Measurements from ENCODE around the gene ADARB2. TPM values are rescaled to one million over a fixed set of nuclear protein-coding genes. Genes with fewer than 3 reads are reported as not detected.
"Not testable (repeated sequence)": the region's sequence is repeated elsewhere in the genome, so short reads cannot be mapped to it uniquely, and the experiment has no call there.

ADARB2 gene
- total RNA-seq, 3 donors from 2014 or later = 0.31 to 4.2 TPM; not detected in 1

DNA sequence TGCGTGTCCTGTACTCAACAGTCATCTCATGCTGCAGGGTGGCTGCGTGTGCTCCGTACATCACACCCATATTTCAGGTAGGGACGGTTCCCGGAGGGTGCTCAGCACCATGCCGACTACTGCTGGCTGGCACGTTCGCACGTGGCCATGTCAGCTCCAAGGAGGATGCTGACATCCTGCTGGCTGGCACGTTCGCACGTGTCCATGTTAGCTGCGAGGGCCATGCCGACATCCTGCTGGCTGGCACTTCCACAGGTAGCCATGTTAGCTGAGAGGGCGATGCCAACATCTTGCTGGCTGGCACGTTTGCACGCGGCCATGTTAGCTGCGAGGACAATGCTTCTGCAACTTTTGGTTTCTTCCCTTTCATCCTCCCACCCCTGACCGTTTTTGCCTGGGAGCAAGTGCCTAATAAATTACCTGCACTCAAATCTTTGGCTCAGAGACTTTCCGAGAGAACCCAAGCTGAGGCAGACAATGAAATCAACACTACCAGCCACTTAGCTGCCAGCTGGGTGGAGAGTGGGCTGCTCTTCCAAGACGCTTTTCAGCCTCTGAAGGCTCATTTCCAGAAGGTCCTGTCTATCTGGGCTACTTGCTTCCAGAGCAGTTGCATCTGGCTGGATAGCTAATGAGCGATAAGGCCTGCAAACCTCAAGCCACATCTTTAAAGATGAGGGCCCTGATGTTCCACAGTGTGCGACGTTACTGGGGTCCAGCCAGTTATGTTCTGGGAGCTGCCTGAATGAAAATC is 576.6 kb downstream of the ADARB2 start:
- Histone ChIP-seq H3K4me3 (no peak overlapping the region), H3K36me3 (ENCODE audit: low read depth) (no peaks in the 10 kb centered on the region), H3K4me1 (ENCODE audit: low read depth) (no peaks in the 10 kb centered on the region), H3K9me3 (no peaks in the 10 kb centered on the region)
- ATAC-seq (no peak), DNase-seq (no peak)
- TF ChIP-seq, protein P1, sequence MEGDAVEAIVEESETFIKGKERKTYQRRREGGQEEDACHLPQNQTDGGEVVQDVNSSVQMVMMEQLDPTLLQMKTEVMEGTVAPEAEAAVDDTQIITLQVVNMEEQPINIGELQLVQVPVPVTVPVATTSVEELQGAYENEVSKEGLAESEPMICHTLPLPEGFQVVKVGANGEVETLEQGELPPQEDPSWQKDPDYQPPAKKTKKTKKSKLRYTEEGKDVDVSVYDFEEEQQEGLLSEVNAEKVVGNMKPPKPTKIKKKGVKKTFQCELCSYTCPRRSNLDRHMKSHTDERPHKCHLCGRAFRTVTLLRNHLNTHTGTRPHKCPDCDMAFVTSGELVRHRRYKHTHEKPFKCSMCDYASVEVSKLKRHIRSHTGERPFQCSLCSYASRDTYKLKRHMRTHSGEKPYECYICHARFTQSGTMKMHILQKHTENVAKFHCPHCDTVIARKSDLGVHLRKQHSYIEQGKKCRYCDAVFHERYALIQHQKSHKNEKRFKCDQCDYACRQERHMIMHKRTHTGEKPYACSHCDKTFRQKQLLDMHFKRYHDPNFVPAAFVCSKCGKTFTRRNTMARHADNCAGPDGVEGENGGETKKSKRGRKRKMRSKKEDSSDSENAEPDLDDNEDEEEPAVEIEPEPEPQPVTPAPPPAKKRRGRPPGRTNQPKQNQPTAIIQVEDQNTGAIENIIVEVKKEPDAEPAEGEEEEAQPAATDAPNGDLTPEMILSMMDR (IDR thresholded peaks at IDR 0.05) = no peak
- intact Hi-C loops (cut with DNase I, micrococcal nuclease) = no loop called here

DNA sequence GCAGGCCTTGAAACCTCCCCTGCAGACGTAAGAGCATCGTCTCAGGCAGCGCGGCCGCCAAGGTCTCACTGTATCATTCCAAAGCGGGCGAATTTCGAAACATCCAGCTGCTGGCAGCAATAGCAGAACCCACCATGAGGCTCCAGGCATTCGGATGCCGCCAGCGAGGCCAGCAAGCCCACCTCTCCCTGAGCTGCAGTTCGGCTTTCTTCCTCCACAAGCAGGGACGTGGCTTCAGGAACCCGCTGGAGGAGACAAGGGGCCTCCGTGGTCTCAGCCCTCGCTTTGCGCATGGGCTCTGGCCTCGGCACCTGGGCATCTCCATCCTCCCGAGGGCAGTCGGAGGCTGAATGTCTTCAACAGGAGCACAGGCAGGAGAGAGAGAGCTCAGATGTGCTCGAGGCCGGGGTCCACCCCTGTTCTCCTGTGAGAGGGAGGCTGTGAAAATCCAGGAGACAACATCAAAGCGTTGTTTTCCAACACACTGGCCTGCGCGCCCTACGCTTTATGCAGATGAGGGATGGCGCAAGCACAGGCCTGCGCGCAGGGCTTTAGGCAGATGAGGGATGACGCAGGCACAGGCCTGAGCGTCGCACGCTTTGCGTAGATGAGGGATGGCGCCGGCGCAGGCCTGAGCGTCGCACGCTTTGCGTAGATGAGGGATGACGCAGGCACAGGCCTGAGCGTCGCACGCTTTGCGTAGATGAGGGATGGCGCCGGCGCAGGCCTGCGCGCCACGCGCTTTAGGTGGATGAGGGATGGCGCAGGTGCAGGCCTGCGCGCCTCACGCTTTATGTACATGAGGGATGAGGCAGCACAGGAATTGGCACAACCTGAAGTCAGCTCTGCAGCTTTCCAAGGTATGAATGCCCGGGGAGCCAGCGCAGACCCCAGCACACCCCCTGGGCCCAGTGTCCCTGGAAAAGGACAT is 577.9 kb downstream of the ADARB2 start:
- Histone ChIP-seq H3K36me3 (ENCODE audit: low read depth) (no peaks in the 10 kb centered on the region), H3K4me3 (no peak overlapping the region), H3K9me3 (no peaks in the 10 kb centered on the region), H3K4me1 (ENCODE audit: low read depth) (no peaks in the 10 kb centered on the region)
- ATAC-seq (no peak), DNase-seq (no peak)
- TF ChIP-seq, protein P1 (IDR thresholded peaks at IDR 0.05) = no peak
- intact Hi-C loops (cut with DNase I, micrococcal nuclease) = no loop called here

DNA sequence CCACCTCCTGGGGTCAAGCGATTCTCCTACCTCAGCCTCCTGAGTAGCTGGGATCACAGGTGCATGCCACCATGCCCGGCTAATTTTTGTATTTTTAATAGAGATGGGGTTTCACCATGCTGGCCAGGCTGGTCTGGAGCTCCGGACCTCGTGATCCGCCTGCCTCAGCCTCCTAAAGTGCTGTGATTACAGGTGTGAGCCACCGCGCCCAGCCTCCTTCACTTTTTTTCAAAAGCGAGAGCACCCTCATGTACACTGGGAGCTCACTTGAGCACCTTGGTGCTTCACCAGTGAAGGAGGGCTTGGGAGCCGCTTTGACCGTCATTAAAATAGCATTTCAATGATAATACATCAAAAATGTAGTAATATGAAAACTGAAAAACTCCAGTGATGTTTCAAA is 578.8 kb downstream of the ADARB2 start:
- H3K36me3 ChIP-seq (ENCODE audit: low read depth); H3K9me3 ChIP-seq; intact Hi-C loops (cut with DNase I, micrococcal nuclease); H3K4me3 ChIP-seq; DNase-seq; ATAC-seq; H3K4me1 ChIP-seq (ENCODE audit: low read depth): not testable (repeated sequence)

DNA sequence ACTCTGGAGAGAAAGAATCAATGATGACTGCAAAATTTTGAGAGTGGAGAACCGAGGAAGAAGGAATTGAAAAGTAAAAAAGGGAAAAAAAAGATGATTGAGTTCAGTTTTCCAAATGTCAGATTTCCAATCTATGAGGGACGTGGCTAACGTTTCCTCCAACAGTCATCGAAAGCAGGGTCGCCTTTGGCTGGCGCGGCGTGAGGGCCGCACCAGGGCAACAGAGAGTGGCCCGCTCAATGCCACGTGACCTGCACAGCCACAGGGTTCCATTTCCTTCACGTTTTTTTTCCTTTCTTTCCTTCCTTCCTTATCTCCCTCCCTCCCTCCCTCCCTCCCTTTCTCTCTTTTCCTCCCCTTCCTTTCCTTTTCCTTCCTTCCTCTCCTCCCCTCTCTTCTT is 579.3 kb downstream of the ADARB2 start:
- H3K9me3 ChIP-seq = no peaks in the 10 kb centered on the region
- no peak for DNase-seq
- ATAC-seq = no peak
- no peaks in the 10 kb centered on the region for H3K36me3 ChIP-seq (ENCODE audit: low read depth)
- intact Hi-C loops (cut with DNase I, micrococcal nuclease) = no loop called here
- TF ChIP-seq, protein P1 (IDR thresholded peaks at IDR 0.05) = no peak
- H3K4me3 ChIP-seq = no peak overlapping the region
- no peaks in the 10 kb centered on the region for H3K4me1 ChIP-seq (ENCODE audit: low read depth)

DNA sequence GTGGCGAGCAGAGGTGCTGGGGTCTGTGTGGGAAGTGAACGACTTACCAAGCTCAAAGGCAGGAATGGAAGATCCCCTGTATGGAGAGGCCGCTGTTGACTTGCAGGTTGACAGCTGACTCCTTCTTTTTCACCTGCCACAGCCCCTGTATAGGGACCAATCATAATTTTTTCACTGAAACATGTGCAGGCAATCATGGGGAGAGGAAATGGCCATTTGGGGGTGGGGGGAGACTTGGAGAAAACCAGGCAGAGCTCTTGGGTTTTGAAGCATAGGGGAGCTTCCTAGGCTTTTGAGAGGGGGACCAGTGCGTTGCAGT is 579.8 kb downstream of the ADARB2 start:
- no peak for ATAC-seq

More for the DNA sequence above, 579.8 kb downstream of the ADARB2 start:
- Histone ChIP-seq H3K9me3 (no peaks in the 10 kb centered on the region), H3K36me3 (ENCODE audit: low read depth) (no peaks in the 10 kb centered on the region), H3K4me1 (ENCODE audit: low read depth) (no peaks in the 10 kb centered on the region), H3K4me3 (no peak overlapping the region)
- TF ChIP-seq, protein P1 (IDR thresholded peaks at IDR 0.05) = no peak
- intact Hi-C loops (cut with DNase I, micrococcal nuclease) = no loop called here
- no peak for DNase-seq
